Measurements from ENCODE around the gene PSMF1.
A peak's percentile ranks its signal among the peaks of the same experiment; 100 is the strongest.

The PSMF1 gene, protein sequence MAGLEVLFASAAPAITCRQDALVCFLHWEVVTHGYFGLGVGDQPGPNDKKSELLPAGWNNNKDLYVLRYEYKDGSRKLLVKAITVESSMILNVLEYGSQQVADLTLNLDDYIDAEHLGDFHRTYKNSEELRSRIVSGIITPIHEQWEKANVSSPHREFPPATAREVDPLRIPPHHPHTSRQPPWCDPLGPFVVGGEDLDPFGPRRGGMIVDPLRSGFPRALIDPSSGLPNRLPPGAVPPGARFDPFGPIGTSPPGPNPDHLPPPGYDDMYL

DNA sequence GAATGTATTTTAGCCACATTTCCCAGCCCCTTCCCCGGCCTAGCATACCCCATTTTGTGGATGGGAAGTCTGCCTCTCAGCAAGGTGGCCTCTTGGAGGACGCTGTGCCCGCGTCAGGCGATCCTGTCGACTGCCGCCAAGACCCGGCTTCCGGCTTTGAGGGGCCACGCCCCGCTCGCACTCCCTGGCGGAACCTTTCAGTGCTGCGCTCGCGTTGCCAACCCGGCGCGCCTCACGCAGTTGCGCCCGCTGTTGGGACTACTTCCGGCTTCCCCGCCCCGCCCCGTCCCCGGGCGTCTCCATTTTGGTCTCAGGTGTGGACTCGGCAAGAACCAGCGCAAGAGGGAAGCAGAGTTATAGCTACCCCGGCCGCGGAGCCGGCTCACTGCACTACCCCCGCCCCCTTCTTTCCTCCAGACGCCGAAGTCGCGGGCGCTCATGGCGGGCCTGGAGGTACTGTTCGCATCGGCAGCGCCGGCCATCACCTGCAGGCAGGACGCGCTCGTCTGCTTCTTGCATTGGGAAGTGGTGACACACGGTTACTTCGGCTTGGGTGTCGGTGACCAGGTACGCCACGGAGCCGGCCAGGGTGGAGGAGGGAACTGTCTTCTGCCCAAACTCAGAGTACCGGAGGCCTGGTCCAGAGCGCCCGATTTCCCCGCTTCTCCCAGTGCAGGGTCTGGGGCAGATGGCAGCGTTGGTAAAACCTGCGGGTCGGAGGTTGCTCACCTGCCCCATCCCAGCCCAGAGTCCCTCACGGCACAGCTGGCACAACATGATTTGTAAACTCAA lies at the start of gene PSMF1:
Gene PSMF1, plus strand, starts transcription at position 267 of the 792 bp plus-strand sequence. Its CDS starts 172 bp downstream, at position 439.
- DNase-seq = peak; percentile 88 to 89

DNA sequence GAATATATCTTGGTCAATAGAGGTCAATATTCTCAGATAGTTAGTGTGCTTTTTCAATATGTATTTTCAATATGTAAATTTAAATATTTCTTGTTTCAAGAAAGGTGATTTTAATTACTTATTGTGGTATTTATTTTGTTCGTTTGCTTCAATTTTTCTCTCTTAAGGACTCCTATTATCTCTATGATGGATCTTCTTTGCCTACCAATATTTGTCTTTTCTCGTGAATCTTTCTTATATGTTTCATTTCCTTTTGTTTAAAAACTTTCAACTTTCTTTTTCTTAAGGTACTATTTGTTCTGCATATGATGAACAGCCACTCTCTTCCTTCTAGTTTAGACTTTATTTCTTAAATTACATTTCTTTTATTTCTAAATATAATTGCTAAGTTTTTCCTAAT lies 46.1 kb upstream of the PSMF1 start:
- DNase-seq = no peak

DNA sequence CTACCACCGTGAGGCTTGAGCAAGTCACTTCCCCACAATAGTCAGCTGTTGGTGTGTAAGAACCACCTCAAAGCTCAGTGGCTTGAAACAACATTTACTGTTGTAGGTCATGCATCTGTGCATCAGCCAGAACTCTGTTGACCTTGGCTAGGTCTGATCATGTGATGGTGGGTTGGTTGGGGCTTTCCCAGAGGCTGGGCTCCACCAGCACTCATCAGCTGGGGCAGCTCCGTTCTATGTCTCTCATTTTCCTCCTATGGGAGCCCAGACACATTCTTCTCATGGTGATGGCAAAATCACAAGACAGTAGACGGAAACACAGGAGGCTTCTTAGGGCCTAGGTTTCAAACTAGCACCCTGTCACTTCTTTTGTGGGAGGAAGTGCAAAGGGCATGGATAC lies 42.8 kb upstream of the PSMF1 start:
- no peak for DNase-seq

DNA sequence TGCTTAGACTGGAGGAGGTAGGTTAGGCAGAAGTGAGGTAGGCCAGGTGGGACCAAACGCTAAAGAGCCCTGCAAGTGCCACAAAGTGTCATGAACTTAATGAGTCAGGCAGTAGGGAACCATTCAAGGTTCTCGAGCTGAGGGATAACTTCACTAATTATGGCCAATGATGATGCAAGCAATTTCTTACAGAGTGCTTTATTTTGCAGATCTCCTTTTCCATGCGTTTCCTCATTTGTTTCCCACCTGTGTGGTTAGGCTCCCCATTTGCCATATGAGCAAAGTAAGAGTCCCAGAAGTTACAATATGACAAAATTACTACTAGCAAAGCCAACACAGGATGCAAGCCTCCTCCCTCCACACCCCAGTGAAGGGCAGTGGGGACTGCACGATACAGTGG lies 36.5 kb upstream of the PSMF1 start:
- DNase-seq = no peak

DNA sequence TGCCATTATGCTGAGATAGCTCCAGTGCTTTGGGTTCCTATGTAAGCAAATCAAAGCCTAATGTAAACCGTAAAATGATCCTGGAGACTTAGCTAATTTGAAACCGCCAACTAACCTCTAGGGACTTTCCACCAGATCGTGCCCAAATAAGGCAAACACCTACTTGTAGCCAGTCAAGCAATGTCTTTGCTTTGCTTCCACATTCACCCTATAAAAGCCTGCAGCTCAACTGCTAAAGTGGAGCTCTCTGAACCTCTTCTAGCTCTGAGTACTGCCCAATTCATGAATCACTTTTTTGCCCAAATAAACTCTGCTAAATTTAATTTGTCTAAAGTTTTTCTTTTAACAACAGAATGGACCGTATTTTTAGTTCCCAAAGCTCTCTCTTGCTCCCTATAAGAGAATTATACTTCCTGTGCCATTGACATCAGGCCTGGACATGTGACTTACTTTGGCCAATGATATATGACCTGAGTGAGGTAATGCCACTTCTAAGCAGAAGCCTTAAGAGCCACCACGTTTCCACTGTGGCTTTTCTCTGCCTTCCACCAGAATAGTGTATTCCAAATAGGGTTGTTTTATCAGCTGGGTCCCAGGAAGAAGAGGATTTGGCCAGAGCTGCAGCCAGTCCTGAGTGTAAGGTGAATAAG lies 34.8 kb upstream of the PSMF1 start:
- DNase-seq = no peak

DNA sequence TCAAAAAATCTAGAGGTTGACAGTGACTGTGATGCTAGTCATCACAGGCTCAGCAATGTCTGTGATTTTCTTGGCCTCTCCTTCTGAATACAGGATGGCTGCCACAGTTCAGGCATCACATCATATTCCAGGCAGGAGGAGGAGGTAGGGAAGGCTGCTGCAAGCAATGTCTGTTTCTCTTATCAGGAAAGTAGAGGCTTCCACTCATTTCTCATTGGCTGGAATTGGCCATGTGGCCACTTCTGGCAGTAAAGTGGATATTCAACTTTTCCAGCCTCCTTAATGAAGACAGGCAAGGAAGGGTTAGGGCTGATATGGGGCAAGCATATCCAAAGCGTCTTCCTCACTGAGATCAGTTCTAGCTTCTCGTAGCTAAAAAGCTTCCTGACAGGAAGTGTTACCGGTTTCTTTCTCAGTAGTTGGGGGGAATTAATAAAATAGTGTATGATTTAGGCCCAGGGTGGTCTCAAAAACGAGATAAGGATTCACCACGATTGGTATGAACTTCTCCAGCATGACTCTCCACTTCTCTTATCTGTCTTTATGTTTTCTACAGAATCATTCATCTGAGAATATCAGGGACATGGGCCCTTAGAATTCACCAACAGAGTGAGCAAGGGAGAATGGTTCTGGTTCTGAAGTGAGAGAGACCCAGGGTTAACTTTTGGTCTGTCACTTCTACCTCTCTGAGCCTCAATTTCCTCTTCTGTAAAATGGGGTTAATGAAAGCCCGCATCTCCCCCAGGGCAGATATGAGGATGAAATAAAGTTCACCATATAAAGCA lies 32.7 kb upstream of the PSMF1 start:
- no peak for DNase-seq

DNA sequence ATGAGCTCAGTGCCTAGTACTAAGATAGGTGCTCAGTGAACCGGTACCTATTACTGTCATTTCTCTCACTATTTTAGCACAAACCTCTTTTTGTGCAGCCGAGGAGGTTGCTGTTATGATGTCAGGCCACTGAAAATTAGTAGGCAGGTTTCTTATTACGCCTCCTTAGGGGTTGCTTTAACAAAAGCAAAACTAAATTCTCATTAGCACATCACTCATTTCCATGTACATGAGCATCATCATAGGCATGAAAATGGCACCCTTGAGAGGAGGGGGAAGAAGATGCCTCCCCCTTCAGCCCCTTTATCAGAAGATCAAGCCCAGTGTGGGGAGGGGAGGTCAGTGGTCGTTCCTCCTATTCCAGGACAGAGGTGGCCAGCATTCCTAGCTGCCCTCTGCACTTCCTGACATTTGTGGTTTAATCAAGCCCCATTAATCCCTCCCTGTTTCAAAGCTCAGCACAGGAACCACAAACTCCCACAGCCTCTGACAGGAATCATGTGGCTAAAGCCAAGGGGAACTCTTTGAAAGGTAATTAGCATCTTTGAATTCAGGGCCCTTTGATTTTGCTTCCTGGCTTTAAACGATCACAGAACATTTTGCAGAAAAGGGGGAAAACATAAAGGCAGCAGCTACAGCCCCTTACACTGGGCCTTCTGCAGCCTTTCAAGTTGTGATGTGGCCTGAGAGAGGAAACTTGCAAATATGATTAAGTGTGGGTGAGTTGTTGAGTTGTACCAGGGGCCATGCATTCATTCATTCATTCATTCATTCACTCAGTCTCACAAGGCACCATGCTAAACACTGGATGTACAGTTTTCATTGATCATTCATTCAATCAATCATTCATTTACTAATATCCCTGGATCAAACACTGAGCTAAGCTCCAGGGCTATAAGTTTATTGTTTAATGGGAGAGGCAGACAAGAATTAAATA lies 31.9 kb upstream of the PSMF1 start:
- DNase-seq = no peak

DNA sequence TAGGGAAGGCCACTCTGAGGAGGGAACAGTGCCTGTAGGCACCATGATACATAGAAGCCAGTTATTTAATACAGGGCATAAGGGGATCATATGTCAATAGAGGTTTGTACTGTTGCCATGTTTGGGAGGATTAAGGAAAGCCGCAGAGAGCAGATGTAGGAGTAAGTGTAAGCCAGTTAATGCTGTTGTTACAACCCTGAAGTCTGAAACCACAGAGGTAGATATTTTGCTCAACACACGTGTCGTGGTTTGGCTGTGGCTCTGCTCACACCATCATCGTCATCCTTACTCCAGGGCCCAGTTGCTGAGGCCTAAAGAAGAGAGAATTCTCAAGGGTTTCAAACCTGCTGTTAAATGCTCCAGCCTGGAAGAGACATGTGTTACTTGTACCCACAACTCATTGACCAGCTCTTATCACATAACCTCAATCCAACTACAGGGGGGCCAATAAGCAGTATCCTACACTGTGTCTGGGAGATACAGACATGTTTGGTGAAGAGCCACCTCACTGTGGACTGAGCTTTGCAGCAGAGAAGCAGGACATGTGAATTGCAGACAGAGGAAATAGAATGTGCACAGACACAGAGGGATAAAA lies 31.0 kb upstream of the PSMF1 start:
- DNase-seq = no peak

DNA sequence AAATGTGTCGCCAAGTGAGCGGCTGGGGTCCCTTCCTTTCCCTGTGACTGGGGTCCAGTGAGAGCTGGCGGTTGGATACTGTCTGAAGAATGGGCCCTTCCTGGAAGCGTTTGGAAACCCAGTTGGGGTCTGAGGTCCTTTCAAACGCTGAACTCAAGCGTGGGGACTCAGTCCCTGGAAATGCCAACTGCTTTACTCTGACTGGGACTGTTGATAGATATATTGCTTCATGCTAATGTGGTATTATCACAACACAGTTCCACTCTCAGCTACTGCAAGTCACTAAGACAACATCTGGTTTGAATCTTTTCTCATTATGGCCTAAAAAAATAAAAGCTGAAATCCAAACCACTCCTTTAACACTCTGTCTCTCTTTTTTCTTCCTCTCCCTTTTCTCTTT lies 23.7 kb upstream of the PSMF1 start:
- DNase-seq = no peak

DNA sequence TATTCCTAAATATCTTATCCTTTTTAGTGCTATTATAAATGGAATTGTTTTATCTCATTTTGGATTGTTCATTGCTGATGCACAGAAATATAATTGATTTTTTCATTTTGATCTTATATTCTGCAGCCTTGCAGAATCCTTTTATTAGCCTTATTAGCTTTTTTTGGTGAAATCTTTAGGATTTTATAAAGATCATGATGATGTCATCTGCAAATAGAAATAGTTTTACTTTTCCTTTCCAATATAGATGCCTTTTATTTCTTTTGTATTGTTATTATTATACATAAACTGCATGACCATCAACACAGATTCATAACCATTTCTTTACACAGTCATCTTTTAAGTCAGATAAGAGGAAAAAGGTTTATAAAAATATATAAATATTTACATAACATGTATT lies 16.9 kb upstream of the PSMF1 start:
- no peak for DNase-seq

DNA sequence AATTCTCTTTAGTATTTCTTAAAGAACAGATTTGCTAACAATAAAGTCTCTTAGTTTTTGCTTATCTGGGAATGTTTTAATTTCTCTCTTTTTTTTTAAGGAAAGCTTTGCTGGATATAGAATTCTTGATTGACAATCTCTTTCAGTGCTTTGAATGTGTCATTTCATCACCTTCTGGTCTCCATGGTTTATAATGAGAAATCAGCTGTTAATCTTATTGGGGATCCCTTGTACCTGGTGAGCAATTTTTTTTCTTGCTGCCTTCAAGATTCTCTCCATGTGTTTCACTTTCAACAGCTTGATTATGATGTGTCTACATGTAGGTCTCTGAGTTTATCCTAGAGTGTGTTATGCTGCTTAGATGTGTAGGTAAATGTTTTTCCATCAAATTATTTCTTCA lies 16.4 kb upstream of the PSMF1 start:
- no peak for DNase-seq

DNA sequence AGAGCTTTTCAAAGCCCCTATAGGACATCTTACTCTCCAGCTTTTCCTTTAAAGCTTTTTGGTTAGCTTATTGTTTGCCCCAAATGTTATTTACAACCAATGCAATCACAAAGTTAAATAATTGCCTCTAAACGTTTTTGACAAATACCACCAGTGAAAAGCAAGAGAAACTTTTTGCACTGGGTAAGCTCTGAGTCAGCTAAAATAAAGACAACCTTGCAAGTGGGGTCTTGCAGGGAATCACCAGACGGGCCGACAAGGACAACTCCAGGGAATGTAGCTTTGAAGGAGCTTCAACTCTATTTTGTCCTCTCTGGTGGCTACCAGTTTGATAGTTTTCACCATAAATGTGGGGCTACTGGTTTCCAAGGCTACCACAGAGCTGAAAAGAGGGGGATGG lies 14.7 kb upstream of the PSMF1 start:
- DNase-seq = no peak

DNA sequence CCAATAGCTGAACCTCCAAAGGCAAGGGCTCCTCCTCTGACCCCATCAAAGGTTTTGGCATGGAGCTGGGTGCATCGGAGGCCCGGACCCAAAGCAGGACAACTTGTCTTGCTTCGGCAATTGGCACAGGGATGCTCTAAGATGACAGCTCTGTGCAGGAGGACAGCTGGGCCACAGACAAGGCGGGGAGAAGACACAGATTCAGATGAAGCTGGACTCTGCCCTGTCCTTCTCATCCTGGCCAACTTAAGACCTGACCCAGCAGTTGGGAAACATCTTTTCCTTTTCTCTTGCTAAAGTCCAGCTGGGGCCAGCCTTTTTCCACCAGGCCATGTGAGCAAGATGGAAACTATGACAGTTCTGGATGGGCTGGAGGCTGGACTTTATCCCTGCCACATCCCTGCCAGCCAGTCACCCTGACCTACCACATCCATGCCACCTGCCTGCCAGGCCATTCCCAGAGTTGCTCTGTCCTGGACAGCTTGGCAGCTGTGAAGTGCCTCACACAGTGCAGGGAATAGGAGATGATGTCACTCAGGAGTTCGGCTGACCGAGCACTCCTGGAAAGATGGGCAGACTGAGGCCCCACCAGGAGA lies 12.7 kb upstream of the PSMF1 start:
- DNase-seq = no peak

DNA sequence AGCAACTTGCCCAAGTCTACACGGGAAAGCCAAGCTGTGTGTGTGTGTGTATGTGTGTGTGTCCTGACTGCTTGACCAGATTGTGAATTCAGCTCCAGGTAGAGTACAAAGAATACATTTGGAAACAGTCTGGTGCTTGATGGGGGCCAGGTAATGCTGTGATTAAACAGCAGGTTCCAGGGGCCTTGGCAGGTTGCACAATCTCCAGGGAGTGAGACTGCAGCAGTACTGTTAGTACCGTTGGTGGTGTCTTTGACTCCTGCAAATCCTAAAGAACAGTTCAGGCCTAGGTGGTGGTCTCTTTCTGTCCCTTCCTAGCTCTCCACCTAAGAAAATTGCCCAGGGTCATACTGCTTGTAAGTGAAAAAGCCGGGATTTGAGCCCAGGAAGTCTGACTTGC lies 11.2 kb upstream of the PSMF1 start:
- no peak for DNase-seq

DNA sequence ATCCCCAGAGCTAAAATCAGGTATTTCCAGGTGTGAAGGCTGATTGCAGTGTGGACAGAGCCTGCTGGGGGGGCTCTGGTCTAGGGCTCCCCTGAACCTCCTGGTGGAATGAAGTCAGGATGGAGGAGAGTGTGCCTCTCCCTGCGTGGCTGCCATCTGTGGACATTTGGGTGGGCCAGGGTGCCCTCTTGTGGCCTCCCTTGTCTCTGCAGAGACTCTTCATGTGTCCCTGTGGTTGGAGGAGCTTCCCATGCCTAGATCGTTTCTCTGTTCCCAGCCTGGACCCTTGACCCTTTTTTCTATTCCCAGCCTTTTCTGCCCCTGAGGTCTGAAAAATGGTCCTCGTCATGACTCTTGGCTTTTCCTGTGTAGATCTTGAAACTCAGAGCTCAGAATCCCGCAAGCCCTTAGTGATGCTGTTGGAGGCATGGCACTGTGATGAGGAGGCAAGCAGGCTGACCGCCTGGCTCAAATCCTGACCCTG lies 9.9 kb upstream of the PSMF1 start:
- DNase-seq = peak; percentile 12 to 40

DNA sequence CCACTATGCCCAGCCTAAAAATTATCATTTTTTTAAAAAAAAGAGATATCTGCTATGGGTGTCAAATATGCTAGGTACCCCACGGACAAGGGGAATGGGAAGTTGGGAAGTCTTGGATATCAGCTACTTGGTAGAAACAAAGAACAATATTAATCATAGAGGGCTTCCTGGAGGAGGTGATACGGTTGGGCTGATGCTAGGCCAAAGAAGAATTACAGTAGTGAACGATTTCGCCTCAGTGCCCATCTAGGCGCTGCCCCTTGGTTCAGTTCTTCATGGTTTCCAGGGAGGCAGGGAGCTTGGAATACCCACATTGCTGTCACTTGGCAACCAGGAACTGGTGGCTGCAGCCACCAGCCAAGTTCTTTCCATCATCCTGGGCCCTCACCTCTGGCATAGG lies 5.5 kb upstream of the PSMF1 start:
- no peak for DNase-seq

DNA sequence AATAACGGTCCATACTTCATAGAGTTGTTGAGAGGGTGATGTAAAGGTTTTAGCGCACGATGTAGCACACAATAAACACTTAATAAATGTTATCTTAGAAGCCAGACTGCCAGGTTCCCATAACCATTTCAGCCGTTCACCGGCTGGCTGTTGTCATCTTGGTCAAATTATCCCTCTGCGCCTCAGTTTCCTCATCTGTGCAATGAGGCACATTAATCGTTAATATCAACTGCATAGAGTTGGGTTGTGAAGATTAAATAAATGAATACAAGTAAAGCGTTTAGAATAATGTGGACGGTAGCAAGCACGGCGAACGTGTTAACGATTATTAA lies 432 bp upstream of the PSMF1 start:
- DNase-seq = no peak

DNA sequence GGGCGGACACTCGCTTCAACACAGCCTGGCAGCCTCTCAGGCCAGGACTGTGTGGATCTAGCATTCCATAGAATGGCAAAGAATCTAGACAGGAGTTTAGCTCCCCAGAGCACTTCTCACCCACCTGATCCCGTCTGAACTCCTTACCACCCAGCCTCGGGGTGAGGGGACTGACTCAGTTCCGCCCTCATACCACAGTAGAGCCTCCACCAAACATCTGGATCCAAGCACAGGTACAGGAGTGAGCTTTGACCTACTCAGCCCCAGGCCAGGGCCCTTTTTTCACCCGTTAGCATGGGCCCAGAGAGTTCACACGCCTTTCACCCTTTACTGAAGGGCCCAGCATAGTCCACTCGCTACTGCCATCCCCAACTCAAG lies 715 bp downstream of the PSMF1 start:
- DNase-seq = peak in 1 of 2 experiments; percentile 1

DNA sequence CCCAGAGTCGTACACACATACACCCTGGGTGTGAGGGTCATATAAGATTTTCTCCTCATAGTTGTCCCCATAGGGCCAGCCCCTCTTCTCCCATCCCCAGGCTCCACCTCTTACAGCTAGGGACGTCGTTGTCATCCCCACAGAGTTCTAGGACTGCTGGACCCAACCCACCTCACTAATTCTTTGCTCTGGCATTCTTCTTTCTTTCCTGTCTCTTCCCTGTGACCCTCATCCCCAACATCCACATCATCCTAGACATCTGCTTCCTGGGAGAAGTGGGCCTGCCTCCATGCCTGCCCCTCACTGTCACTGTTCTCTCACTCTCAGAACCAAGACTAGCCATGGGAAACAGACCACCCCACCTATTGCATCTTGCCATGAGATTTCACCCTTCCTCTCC lies 1.1 kb downstream of the PSMF1 start:
- no peak for DNase-seq

DNA sequence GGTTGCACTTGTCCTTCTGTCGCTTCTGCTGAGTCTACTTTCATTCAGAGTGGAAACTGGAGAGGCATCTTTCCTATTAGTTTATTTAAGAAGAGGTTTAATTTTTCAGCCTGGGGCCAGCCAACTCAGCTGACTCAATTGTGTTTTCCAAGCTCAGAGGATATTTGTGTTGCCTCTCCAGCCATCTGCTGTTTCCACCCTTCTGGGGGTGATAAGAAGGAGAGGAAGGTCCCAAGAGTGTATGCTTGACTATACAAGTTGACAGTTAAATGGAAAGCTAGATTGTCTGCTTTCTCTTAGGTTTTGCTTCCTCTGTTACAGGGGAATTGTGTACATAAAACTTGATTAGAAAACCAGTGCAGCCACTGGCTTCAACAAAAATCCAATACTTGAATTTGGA lies 3.0 kb downstream of the PSMF1 start:
- no peak for DNase-seq

Measured in Kasumi-1 (cell line).